Keratinocyte (primary cell): ENCODE results near the gene SOHLH1. TPM values are rescaled to one million over a fixed set of nuclear protein-coding genes. Genes with fewer than 3 reads are reported as not detected.

Source experiments
- DNase-seq: peaks from one replicate; pipeline ENCODE4 v3.0.0-alpha.2; 2011; ENCODE audit warnings: low read depth, missing footprints, low spot score
- FAIRE-seq: peaks from 2 replicates; lab custom pipeline; 2011; peaks lifted over from hg19 to GRCh38; lab: Jason Lieb, UNC
- H2AFZ ChIP-seq: 2 replicates; pipeline ENCODE4 v1.6.0; 2012; ENCODE audit warnings: low read length, control low read depth, inconsistent platforms; ENCODE audit not compliant: control insufficient read depth
- H3K27ac ChIP-seq: 2 replicates; pipeline ENCODE4 v1.5.1; 2011; ENCODE audit warnings: low read length; ENCODE audit not compliant: control insufficient read depth, insufficient read depth
- H3K27me3 ChIP-seq: 3 replicates; pipeline ENCODE4 v1.6.0; 2011; ENCODE audit warnings: low read length; ENCODE audit not compliant: control insufficient read depth, insufficient read depth; ENCODE audit errors: extremely low read depth
- H3K36me3 ChIP-seq, 2 experiments: 2 replicates in 1 of 2; 3 replicates in 1 of 2; pipeline ENCODE4 v1.5.1; 2011; ENCODE audit warnings: low read length in 2 of 2, mild to moderate bottlenecking in 1 of 2; ENCODE audit not compliant: control insufficient read depth in 2 of 2, insufficient read depth in 2 of 2; ENCODE audit errors: extremely low read depth in 1 of 2
- H3K4me1 ChIP-seq: 3 replicates; pipeline ENCODE4 v1.5.1; 2011; ENCODE audit warnings: low read length; ENCODE audit not compliant: control insufficient read depth, insufficient read depth; ENCODE audit errors: extremely low read depth
- H3K4me2 ChIP-seq: 3 replicates; pipeline ENCODE4 v1.6.0; 2011; ENCODE audit warnings: low read depth, low read length; ENCODE audit not compliant: control insufficient read depth, insufficient read depth; ENCODE audit errors: extremely low read depth
- H3K4me3 ChIP-seq, 3 experiments: fragments of 200-600 bp in 1 of 3; sonication (generic) in 1 of 3; 2 replicates in 2 of 3; 3 replicates in 1 of 3; pipeline ENCODE4 v1.5.1; 2011 to 2016; ENCODE audit warnings: low read length in 3 of 3, mild to moderate bottlenecking in 3 of 3, control low read depth in 2 of 3, inconsistent platforms in 1 of 3, low read depth in 1 of 3, mixed read lengths in 1 of 3, mixed run types in 1 of 3, moderate library complexity in 1 of 3; ENCODE audit not compliant: control insufficient read depth in 2 of 3, insufficient read depth in 2 of 3; ENCODE audit errors: extremely low read depth in 1 of 3
- H3K79me2 ChIP-seq: 2 replicates; pipeline ENCODE4 v1.6.0; 2012; ENCODE audit warnings: low read length; ENCODE audit not compliant: control insufficient read depth, insufficient read depth
- H3K9ac ChIP-seq: 3 replicates; pipeline ENCODE4 v1.6.0; 2011; ENCODE audit warnings: low read length; ENCODE audit not compliant: control insufficient read depth, insufficient read depth; ENCODE audit errors: extremely low read depth
- H3K9me1 ChIP-seq: 3 replicates; pipeline ENCODE4 v1.6.0; 2011; ENCODE audit warnings: low read length; ENCODE audit not compliant: control insufficient read depth, insufficient read depth; ENCODE audit errors: extremely low read depth
- H3K9me3 ChIP-seq: 2 replicates; pipeline ENCODE4 v1.5.1; 2012; ENCODE audit warnings: low read depth, low read length; ENCODE audit not compliant: control insufficient read depth
- H4K20me1 ChIP-seq: 3 replicates; pipeline ENCODE4 v1.6.0; 2011; ENCODE audit warnings: low read length; ENCODE audit not compliant: control insufficient read depth, insufficient read depth; ENCODE audit errors: extremely low read depth
- CTCF ChIP-seq, 3 experiments: IDR thresholded peaks in 1 of 3; conservative IDR thresholded peaks in 1 of 3; optimal IDR thresholded peaks in 1 of 3; 2 replicates in 2 of 3; 3 replicates in 1 of 3; pipeline versions ENCODE3 to v1.5.1; 2011; ENCODE audit warnings: low read length in 3 of 3, mild to moderate bottlenecking in 3 of 3, moderate library complexity in 2 of 3, control low read depth in 1 of 3, inconsistent platforms in 1 of 3; ENCODE audit not compliant: insufficient read depth in 2 of 3; ENCODE audit errors: extremely low read depth in 1 of 3
- EZH2 ChIP-seq: IDR thresholded peaks from one replicate; pipeline ENCODE4 v1.6.1; 2012; ENCODE audit warnings: inconsistent platforms, mild to moderate bottlenecking, low read length, moderate library complexity
- dilution Hi-C: fragments of 300-500 bp; cut with MboI; formaldehyde crosslinking; loops from one replicate; pipeline ENCODE4 v1.7.0; 2020; ENCODE audit warnings: low sequenced_read_pairs; ENCODE audit not compliant: extremely low pct_ligation_motif_present
- polyA plus RNA-seq, 5 experiments: library from polyadenylated mRNA; depleted of rRNA in 3 of 5; stranded (reverse) in 3 of 5; stranded (forward) in 1 of 5; unstranded in 1 of 5; fragments of >200 nt; gene quantifications; 1 replicate in 1 of 5; 2 replicates in 3 of 5; 3 replicates in 1 of 5; pipeline versions ENCODE4 v1.2.1 to v1.2.3, GENCODE V29; 2011 to 2012; ENCODE audit warnings: missing spikeins in 2 of 5, low read depth in 1 of 5, low replicate concordance in 1 of 5

Gene SOHLH1
- polyA plus RNA-seq, 1 donor (not counting 4 experiments of a cell fraction or from before 2014, with no cell fraction given), result not detected

- FAIRE-seq, result no peak
- no peaks in the 10 kb centered on the region for H3K27me3 ChIP-seq
- dilution Hi-C loops, result no loop called here
These were observed 35.9 kb downstream of the SOHLH1 start for GRCh38 chr9:135663451-135663770.

GRCh38 chr9:135662758-135663450 is 36.4 kb downstream of the SOHLH1 start, which contains the start of gene LCN9:
TSS of gene LCN9 (plus strand) at chr9:135663309. CDS start at chr9:135663322, 13 bp downstream.
- Histone ChIP-seq H3K4me1 (no peaks in the 10 kb centered on the region), H3K9ac (no peak within 1 kb of the TSS), H3K79me2 (no peaks in the 10 kb centered on the region), H3K4me3 (no peak within 1 kb of the TSS), H4K20me1 (no peaks in the 10 kb centered on the region), H2AFZ (no peak within 1 kb of the TSS), H3K4me2 (no peak within 1 kb of the TSS), H3K9me3 (no peaks in the 10 kb centered on the region), H3K27ac (no peak within 1 kb of the TSS), H3K27me3 (no peaks in the 10 kb centered on the region), H3K9me1 (no peaks in the 10 kb centered on the region), H3K36me3 (no peaks in the 10 kb centered on the region)
- no peak for FAIRE-seq
- TF ChIP-seq EZH2 (no peak), CTCF (optimal IDR thresholded peaks at IDR 0.05 in 1 of 3, IDR thresholded peaks at IDR 0.05 in 1 of 3, conservative IDR thresholded peaks at IDR 0.05 in 1 of 3; ENCODE audit: extremely low read depth in 1 of 3, insufficient read depth in 2 of 3, low read length in 3 of 3) (no peak)
- no peak for DNase-seq
- dilution Hi-C loops, result no loop called here

More at GRCh38 chr9:135663451-135663770, 35.9 kb downstream of the SOHLH1 start:
- Histone ChIP-seq H3K27ac (no peak overlapping the region), H3K4me2 (no peak overlapping the region), H4K20me1 (no peaks in the 10 kb centered on the region), H3K79me2 (no peaks in the 10 kb centered on the region), H3K4me1 (no peaks in the 10 kb centered on the region), H3K9me3 (no peaks in the 10 kb centered on the region), H2AFZ (no peak overlapping the region), H3K9me1 (no peaks in the 10 kb centered on the region), H3K9ac (no peak overlapping the region), H3K4me3 (no peak overlapping the region), H3K36me3 (no peaks in the 10 kb centered on the region)
- no peak for DNase-seq
- TF ChIP-seq EZH2 (no peak), CTCF (optimal IDR thresholded peaks at IDR 0.05 in 1 of 3, IDR thresholded peaks at IDR 0.05 in 1 of 3, conservative IDR thresholded peaks at IDR 0.05 in 1 of 3; ENCODE audit: extremely low read depth in 1 of 3, insufficient read depth in 2 of 3, low read length in 3 of 3) (no peak)
